ENCODE results near the gene PPP1R26.
"Not testable (repeated sequence)": the region's sequence is repeated elsewhere in the genome, so short reads cannot be mapped to it uniquely, and the experiment has no call there.

The PPP1R26 gene

DNA sequence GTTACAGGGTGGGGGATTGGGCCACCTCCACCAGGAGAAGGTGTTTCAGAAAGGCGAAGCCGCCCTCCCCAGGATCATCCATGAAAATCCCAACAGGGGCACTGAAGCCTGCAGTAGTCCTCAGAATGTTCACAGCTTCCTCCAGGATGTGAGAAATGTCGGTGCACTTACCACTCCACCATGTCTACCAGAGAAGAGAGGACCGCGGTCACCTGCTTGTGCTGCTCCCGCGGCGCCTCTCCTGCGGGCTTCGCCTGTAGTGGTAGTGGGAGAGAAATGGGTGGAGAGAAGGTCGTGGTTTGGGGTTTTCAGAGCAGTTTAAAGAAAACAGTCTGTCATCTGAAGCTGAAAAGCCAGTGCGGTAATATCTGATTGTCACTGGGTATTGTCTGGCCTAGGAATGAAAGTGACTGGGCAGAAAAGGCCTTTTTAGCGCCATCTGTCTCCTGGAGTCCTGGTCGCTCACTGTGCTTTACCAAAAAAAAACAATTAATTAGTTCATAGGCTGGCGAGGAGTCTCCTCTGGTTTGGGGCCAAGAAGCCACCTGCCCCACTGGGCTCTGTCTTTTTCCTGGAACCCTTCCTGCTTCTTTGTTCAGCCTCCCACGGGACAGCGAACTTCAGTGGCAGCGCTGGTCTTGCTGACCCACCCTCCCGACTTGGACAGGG, 23.0 kb upstream of the PPP1R26 start:
- Histone ChIP-seq H2AFZ (ENCODE audit: low read depth, low read length, severe bottlenecking) (no peak overlapping the region), H3K27ac (ENCODE audit: low read depth, low read length) (no peak overlapping the region), H4K20me1 (ENCODE audit: low read depth, low read length) (no peaks in the 10 kb centered on the region), H3K27me3 (ENCODE audit: low read length) (no peaks in the 10 kb centered on the region), H3K9me3 (ENCODE audit: insufficient read depth, low read length) (no peaks in the 10 kb centered on the region), H3K4me2 (ENCODE audit: low read depth, low read length, poor library complexity, severe bottlenecking) (no peak overlapping the region), H3F3A (ENCODE audit: insufficient read depth) (no peaks in the 10 kb centered on the region), H3K9me2 (replicated peaks; ENCODE audit: insufficient read depth, low read length) (no peaks in the 10 kb centered on the region), H3K9ac (ENCODE audit: low read length) (no peak overlapping the region), H3K4me3 (ENCODE audit: insufficient read depth, low read length, poor library complexity, severe bottlenecking) (no peak overlapping the region), H3K36me3 (ENCODE audit: low read length) (no peaks in the 10 kb centered on the region), H3K79me2 (ENCODE audit: insufficient read depth, low read length) (no peaks in the 10 kb centered on the region)
- TF ChIP-seq, protein P1, sequence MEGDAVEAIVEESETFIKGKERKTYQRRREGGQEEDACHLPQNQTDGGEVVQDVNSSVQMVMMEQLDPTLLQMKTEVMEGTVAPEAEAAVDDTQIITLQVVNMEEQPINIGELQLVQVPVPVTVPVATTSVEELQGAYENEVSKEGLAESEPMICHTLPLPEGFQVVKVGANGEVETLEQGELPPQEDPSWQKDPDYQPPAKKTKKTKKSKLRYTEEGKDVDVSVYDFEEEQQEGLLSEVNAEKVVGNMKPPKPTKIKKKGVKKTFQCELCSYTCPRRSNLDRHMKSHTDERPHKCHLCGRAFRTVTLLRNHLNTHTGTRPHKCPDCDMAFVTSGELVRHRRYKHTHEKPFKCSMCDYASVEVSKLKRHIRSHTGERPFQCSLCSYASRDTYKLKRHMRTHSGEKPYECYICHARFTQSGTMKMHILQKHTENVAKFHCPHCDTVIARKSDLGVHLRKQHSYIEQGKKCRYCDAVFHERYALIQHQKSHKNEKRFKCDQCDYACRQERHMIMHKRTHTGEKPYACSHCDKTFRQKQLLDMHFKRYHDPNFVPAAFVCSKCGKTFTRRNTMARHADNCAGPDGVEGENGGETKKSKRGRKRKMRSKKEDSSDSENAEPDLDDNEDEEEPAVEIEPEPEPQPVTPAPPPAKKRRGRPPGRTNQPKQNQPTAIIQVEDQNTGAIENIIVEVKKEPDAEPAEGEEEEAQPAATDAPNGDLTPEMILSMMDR (IDR thresholded peaks at IDR 0.05; ENCODE audit: insufficient read depth, low read length, poor library complexity, severe bottlenecking) = no peak
- no peak for TF ChIP-seq EZH2phosphoT487 (conservative IDR thresholded peaks at IDR 0.05; ENCODE audit: low read length)

DNA sequence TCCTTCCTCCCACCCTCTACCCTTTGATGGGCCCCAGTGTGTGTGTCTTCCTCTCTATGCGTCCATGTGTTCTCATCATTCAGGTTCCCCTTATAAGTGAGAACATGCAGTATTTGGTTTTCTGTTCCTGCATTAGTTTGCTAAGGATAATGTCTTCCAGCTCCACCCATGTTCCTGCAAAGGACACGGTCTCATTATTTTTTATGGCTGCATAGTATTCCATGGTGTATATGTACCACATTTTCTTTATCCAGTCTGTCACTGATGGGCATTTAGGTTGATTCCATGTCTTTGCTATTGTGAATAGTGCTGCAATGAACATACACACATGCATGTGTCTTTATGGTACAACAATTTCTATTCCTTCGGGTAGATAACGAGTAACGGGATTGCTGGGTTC, 21.1 kb upstream of the PPP1R26 start:
- H3F3A ChIP-seq (ENCODE audit: insufficient read depth); H3K9me2 ChIP-seq (replicated peaks; ENCODE audit: insufficient read depth, low read length); H3K9ac ChIP-seq (ENCODE audit: low read length); H3K27me3 ChIP-seq (ENCODE audit: low read length); H4K20me1 ChIP-seq (ENCODE audit: low read depth, low read length); H3K9me3 ChIP-seq (ENCODE audit: insufficient read depth, low read length); H3K79me2 ChIP-seq (ENCODE audit: insufficient read depth, low read length); H3K27ac ChIP-seq (ENCODE audit: low read depth, low read length); H3K36me3 ChIP-seq (ENCODE audit: low read length); H3K4me3 ChIP-seq (ENCODE audit: insufficient read depth, low read length, poor library complexity, severe bottlenecking); H2AFZ ChIP-seq (ENCODE audit: low read depth, low read length, severe bottlenecking); H3K4me2 ChIP-seq (ENCODE audit: low read depth, low read length, poor library complexity, severe bottlenecking): not testable (repeated sequence)

DNA sequence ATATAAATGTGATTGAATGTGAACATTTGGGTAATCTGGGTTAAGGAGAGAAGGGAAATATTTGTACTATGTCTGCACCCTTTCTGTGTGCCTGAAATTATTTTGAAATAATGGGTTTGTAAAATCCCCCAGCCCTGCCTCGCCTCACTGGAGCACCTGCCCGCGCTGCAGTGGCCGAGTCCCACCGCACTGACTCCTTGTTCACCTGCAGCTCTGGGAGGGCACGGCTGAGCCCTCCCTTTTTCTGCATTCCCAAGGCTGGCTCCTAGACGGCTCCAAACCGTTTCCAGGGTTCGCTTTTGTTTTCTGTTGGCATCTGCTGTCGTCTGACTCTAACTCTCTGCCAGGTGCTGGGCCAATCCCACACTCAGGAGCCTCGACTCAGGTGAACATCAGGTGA, 17.6 kb upstream of the PPP1R26 start:
- H3K79me2 ChIP-seq (ENCODE audit: insufficient read depth, low read length) = no peaks in the 10 kb centered on the region

DNA sequence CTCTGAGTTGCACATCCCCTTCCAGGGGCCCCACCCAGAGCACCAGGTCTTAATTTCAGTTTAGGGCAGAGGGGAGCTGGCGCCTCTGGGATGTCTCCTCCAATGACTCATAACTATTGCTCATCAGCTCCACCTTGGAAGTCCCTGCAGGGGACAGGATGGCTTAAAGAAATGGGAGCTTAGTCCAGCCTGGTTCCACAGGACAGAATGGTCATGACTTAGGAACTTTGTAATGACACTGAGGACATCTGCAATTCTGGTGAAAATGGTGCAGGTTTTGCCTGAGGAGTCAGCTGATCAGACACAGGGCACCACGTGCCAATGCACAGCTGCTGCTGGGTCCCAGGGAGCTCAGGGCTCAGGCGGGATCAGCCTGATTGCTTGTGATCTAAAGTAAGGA, 16.4 kb upstream of the PPP1R26 start:
- no peak overlapping the region for H3K4me2 ChIP-seq (ENCODE audit: low read depth, low read length, poor library complexity, severe bottlenecking)
- H4K20me1 ChIP-seq (ENCODE audit: low read depth, low read length) = no peaks in the 10 kb centered on the region
- H3K27ac ChIP-seq (ENCODE audit: low read depth, low read length) = no peak overlapping the region
- no peak overlapping the region for H3K9ac ChIP-seq (ENCODE audit: low read length)
- H3K79me2 ChIP-seq (ENCODE audit: insufficient read depth, low read length) = no peaks in the 10 kb centered on the region
- H3K4me3 ChIP-seq (ENCODE audit: insufficient read depth, low read length, poor library complexity, severe bottlenecking) = no peak overlapping the region
- H3K9me3 ChIP-seq (ENCODE audit: insufficient read depth, low read length) = no peaks in the 10 kb centered on the region
- H2AFZ ChIP-seq (ENCODE audit: low read depth, low read length, severe bottlenecking) = no peak overlapping the region
- H3F3A ChIP-seq (ENCODE audit: insufficient read depth) = no peaks in the 10 kb centered on the region
- H3K9me2 ChIP-seq (replicated peaks; ENCODE audit: insufficient read depth, low read length) = no peaks in the 10 kb centered on the region
- no peaks in the 10 kb centered on the region for H3K36me3 ChIP-seq (ENCODE audit: low read length)
- TF ChIP-seq EZH2phosphoT487 (conservative IDR thresholded peaks at IDR 0.05; ENCODE audit: low read length) = no peak
- TF ChIP-seq, protein P1 (IDR thresholded peaks at IDR 0.05; ENCODE audit: insufficient read depth, low read length, poor library complexity, severe bottlenecking) = no peak
- H3K27me3 ChIP-seq (ENCODE audit: low read length) = no peaks in the 10 kb centered on the region

More for the DNA sequence above, 17.6 kb upstream of the PPP1R26 start:
- H4K20me1 ChIP-seq (ENCODE audit: low read depth, low read length) = no peaks in the 10 kb centered on the region
- no peaks in the 10 kb centered on the region for H3F3A ChIP-seq (ENCODE audit: insufficient read depth)
- H3K9ac ChIP-seq (ENCODE audit: low read length) = no peak overlapping the region
- H3K9me3 ChIP-seq (ENCODE audit: insufficient read depth, low read length) = no peaks in the 10 kb centered on the region
- H3K4me2 ChIP-seq (ENCODE audit: low read depth, low read length, poor library complexity, severe bottlenecking) = no peak overlapping the region
- no peak overlapping the region for H3K27ac ChIP-seq (ENCODE audit: low read depth, low read length)
- no peak overlapping the region for H2AFZ ChIP-seq (ENCODE audit: low read depth, low read length, severe bottlenecking)
- H3K9me2 ChIP-seq (replicated peaks; ENCODE audit: insufficient read depth, low read length) = no peaks in the 10 kb centered on the region
- no peaks in the 10 kb centered on the region for H3K36me3 ChIP-seq (ENCODE audit: low read length)
- H3K27me3 ChIP-seq (ENCODE audit: low read length) = no peaks in the 10 kb centered on the region
- H3K4me3 ChIP-seq (ENCODE audit: insufficient read depth, low read length, poor library complexity, severe bottlenecking) = no peak overlapping the region
- TF ChIP-seq EZH2phosphoT487 (conservative IDR thresholded peaks at IDR 0.05; ENCODE audit: low read length) = no peak
- TF ChIP-seq, protein P1 (IDR thresholded peaks at IDR 0.05; ENCODE audit: insufficient read depth, low read length, poor library complexity, severe bottlenecking) = no peak
